AG04449 (cell line): ENCODE results near the gene SOBP.

ENCODE experiments used
- CTCF ChIA-PET: fragments of 350-600 bp; formaldehyde crosslinking; extraction: SDS; loops from one replicate; lab custom pipeline; 2021; ENCODE audit warnings: antibody characterized with exemption; lab: Yijun Ruan, JAX
- POLR2A ChIA-PET: fragments of 400-600, 350-600 bp; formaldehyde crosslinking; extraction: SDS; loops from one replicate; lab custom pipeline; 2020; ENCODE audit warnings: antibody characterized with exemption, inconsistent platforms; lab: Yijun Ruan, JAX
- DNase-seq: peaks from one replicate; pipeline ENCODE4 v3.0.0-alpha.2; 2010; ENCODE audit warnings: low read depth, low spot score
- H3K4me3 ChIP-seq: 2 replicates; pipeline ENCODE4 v1.5.1; 2011; ENCODE audit warnings: low read depth, mild to moderate bottlenecking, control low read depth, low read length
- CTCF ChIP-seq: IDR thresholded peaks from one replicate; pipeline ENCODE4 v1.5.1; 2011; ENCODE audit warnings: mild to moderate bottlenecking, moderate library complexity, low read length, control low read depth, inconsistent platforms; ENCODE audit not compliant: insufficient read depth; ENCODE audit errors: missing control alignments

Gene SOBP

DNA sequence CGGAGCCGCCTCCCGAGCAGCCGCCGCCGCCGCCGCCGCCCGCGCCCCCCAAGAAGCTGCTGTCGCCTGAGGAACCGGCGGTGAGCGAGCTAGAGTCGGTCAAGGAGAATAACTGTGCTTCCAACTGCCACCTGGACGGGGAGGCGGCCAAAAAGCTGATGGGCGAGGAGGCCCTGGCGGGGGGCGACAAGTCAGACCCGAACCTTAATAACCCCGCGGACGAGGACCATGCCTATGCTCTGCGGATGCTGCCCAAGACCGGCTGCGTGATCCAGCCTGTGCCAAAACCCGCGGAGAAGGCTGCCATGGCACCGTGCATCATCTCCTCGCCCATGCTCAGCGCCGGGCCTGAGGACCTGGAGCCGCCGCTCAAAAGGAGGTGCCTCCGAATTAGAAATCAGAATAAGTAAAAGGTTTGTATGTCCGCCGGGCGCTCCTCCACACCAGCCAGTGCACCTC lies 145.2 kb downstream of the SOBP start:
- ChIA-PET POLR2A (no interaction called here), CTCF (interaction anchor here (1.3 kb wide), 1 partner anchor 12 kb away, joined by 4 read pairs; no protein-coding TSS in a partner anchor)
- DNase-seq, result no peak
- H3K4me3 ChIP-seq, result 0 out of 2 replicates have a peak overlapping the region, but pooled peaks have one; percentile 1
- no peak for TF ChIP-seq CTCF

GRCh38 chr6:107636486-107636885 lies 146.6 kb downstream of the SOBP start:
- no peak overlapping the region for H3K4me3 ChIP-seq
- DNase-seq, result no peak
- POLR2A ChIA-PET, result no interaction called here
- CTCF ChIA-PET, result no interaction called here
- TF ChIP-seq CTCF, result no peak

GRCh38 chr6:107637316-107638315 lies 147.7 kb downstream of the SOBP start:
- no peak overlapping the region for H3K4me3 ChIP-seq
- no peak for TF ChIP-seq CTCF
- no peak for DNase-seq
- ChIA-PET POLR2A (no interaction called here), CTCF (interaction anchor here (0.6 kb wide), 1 partner anchor 180 kb away, joined by 3 read pairs; no protein-coding TSS in a partner anchor)

GRCh38 chr6:107638493-107638892 lies 148.6 kb downstream of the SOBP start:
- DNase-seq, result no peak
- TF ChIP-seq CTCF, result no peak
- CTCF ChIA-PET, result no interaction called here
- no peak overlapping the region for H3K4me3 ChIP-seq
- POLR2A ChIA-PET, result no interaction called here

GRCh38 chr6:107639511-107639910 lies 149.6 kb downstream of the SOBP start:
- CTCF ChIA-PET, result no interaction called here
- no peak for TF ChIP-seq CTCF
- H3K4me3 ChIP-seq, result no peak overlapping the region
- POLR2A ChIA-PET, result no interaction called here
- no peak for DNase-seq

DNA sequence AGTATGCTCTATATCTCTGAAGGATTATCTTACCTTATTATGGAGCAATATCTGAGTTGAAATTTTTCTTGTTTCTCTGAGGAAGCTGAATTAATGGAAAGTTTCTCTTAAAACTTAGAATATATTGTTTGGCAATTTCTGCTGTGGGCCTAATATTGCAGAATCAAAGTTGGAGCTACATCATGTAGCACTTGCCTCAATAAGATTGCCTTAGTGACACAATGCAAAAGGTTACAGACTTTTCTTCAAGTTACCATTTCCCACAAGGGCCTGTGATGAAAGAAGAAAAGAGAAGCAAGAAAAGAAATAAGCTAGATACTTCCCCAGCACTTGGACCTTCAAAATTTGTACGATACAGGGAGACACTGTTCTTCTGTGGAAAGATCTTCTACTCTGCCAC lies 151.2 kb downstream of the SOBP start:
- no peak for TF ChIP-seq CTCF
- POLR2A ChIA-PET, result no interaction called here

More for the DNA sequence above, 151.2 kb downstream of the SOBP start:
- CTCF ChIA-PET, result no interaction called here
- H3K4me3 ChIP-seq, result no peak overlapping the region
- no peak for DNase-seq
